Measurements from ENCODE around the gene KIFC1. TPM values are rescaled to one million over a fixed set of nuclear protein-coding genes. Genes with fewer than 3 reads are reported as not detected.

Gene KIFC1
- total and polyA plus RNA-seq, 9 of the 15 experiments (the other 6 are each of a cell fraction or from before 2014, with no cell fraction given): 1.3 to 95.2 (median 76.9) TPM

DNA sequence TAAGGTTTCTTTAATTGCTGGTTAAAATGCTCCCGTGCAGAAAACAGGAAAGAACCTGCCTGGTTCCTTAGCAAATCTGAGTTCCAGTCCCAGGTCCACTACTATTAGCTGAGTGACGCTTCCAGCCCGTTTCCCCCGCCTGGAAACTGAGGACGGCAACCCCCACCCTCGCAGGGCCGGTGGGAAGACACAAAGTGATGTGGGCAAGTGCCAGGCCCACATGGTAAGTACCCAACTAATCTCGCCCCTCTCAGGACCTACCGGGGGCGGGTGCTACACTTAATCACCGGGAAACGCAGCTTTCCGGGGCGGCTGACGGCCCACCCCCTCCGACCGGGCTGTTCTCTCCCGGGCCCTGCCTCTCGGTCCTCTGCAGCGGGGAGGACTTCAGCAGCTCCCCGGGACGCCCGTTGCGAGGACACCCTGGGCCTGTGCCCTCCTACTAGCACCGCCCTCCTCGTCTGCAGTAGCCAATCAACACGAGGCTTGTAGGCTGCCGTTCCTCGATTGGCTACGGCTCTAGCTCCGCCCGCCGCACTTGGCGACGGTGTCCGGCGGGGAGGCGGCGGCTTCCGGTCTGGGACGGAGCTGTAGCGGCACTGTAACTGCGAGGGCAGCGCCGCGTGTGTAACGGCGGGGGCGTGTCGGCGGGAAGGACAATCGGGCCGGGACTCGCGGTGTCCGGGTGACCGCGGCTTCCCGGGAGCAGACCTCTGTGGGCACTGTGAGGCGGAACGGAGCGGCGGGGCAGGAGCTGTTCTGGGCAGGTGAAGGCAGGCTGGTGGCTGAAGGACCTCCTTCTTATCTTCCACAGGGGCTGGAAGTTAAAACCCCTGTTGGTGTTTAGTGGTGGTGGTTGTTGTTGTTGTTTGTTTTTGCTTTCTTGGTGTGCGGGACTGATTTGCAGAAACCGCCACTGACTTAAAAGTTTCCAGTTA lies 62.7 kb downstream of the KIFC1 start, which contains the start of gene ZBTB9 (continued):
- no peak for TF ChIP-seq TEAD4 (IDR thresholded peaks at IDR 0.05; ENCODE audit: low read length)
- TF ChIP-seq TEAD4 (CRISPR knock-in tag; IDR thresholded peaks at IDR 0.05; ENCODE audit: borderline replicate concordance): no peak
- TF ChIP-seq, protein P1, sequence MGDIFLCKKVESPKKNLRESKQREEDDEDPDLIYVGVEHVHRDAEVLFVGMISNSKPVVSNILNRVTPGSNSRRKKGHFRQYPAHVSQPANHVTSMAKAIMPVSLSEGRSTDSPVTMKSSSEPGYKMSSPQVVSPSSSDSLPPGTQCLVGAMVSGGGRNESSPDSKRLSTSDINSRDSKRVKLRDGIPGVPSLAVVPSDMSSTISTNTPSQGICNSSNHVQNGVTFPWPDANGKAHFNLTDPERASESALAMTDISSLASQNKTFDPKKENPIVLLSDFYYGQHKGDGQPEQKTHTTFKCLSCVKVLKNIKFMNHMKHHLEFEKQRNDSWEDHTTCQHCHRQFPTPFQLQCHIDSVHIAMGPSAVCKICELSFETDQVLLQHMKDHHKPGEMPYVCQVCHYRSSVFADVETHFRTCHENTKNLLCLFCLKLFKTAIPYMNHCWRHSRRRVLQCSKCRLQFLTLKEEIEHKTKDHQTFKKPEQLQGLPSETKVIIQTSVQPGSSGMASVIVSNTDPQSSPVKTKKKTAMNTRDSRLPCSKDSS (IDR thresholded peaks at IDR 0.05; ENCODE audit: low read depth, partially characterized antibody): no peak
- peak; percentile 82 for TF ChIP-seq ZFX (CRISPR knock-in tag; IDR thresholded peaks at IDR 0.05)
- TF ChIP-seq, protein P2, sequence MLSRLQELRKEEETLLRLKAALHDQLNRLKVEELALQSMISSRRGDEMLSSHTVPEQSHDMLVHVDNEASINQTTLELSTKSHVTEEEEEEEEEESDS (CRISPR knock-in tag; IDR thresholded peaks at IDR 0.05): no peak
- peak in 1 of 2 experiments; percentile 82; a peak in 2 of 4 replicates for TF ChIP-seq FOXA3 (CRISPR knock-in tag; conservative IDR thresholded peaks at IDR 0.05 in 1 of 2, IDR thresholded peaks at IDR 0.05 in 1 of 2)
- no peak for TF ChIP-seq CCAR2 (IDR thresholded peaks at IDR 0.05; ENCODE audit: low read depth, low read length)
- no peak for TF ChIP-seq ZFP36 (IDR thresholded peaks at IDR 0.05; ENCODE audit: low read depth, low read length, partially characterized antibody)
- TF ChIP-seq, protein P3, sequence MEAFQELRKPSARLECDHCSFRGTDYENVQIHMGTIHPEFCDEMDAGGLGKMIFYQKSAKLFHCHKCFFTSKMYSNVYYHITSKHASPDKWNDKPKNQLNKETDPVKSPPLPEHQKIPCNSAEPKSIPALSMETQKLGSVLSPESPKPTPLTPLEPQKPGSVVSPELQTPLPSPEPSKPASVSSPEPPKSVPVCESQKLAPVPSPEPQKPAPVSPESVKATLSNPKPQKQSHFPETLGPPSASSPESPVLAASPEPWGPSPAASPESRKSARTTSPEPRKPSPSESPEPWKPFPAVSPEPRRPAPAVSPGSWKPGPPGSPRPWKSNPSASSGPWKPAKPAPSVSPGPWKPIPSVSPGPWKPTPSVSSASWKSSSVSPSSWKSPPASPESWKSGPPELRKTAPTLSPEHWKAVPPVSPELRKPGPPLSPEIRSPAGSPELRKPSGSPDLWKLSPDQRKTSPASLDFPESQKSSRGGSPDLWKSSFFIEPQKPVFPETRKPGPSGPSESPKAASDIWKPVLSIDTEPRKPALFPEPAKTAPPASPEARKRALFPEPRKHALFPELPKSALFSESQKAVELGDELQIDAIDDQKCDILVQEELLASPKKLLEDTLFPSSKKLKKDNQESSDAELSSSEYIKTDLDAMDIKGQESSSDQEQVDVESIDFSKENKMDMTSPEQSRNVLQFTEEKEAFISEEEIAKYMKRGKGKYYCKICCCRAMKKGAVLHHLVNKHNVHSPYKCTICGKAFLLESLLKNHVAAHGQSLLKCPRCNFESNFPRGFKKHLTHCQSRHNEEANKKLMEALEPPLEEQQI (IDR thresholded peaks at IDR 0.05): no peak
- TF ChIP-seq ZNF197 (CRISPR knock-in tag; IDR thresholded peaks at IDR 0.05; ENCODE audit: low read depth): no peak
- TF ChIP-seq KLF10 (CRISPR knock-in tag; IDR thresholded peaks at IDR 0.05): no peak
- no peak for TF ChIP-seq ZFP30 (CRISPR knock-in tag; IDR thresholded peaks at IDR 0.05; ENCODE audit: borderline replicate concordance)
- no peak for TF ChIP-seq ZKSCAN8 (CRISPR knock-in tag; IDR thresholded peaks at IDR 0.05)
- peak; percentile 70 for TF ChIP-seq HCFC1 (IDR thresholded peaks at IDR 0.05; ENCODE audit: low read depth, low read length)
- TF ChIP-seq ZNF134 (CRISPR knock-in tag; conservative IDR thresholded peaks at IDR 0.05): no peak
